ENCODE measurements around the gene YWHAE.

GRCh38 chr17:1328437-1328836, 71.6 kb downstream of the YWHAE start:
- TF ChIP-seq EZH2 (IDR thresholded peaks at IDR 0.05; ENCODE audit: insufficient read depth, poor library complexity, severe bottlenecking) (no peak), EZH2phosphoT487 (IDR thresholded peaks at IDR 0.05; ENCODE audit: insufficient read depth, low read depth) (no peak)

All from GM23248 (cell line).